ENCODE data around the gene CNTNAP2.
"Not testable (repeated sequence)": the region's sequence is repeated elsewhere in the genome, so short reads cannot be mapped to it uniquely, and the experiment has no call there.

DNA sequence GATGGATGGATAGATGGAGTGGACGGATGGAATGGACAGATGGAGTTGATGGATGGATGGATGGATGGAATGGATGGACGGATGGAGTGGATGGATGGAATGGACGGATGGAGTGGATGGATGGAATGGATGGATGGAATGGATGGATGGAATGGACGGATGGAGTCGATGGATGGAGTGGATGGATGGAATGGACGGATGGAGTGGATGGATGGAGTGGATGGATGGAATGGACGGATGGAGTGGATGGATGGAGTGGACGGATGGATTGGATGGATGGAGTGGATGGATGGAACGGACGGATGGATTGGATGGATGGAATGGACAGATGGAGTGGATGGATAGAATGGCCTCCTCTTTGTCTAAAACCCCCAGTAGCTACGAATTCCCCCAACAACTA is 2214.9 kb downstream of the CNTNAP2 start:
- not testable (repeated sequence) for TF ChIP-seq HNRNPL (IDR thresholded peaks at IDR 0.05; ENCODE audit: low read depth, low read length); ZNF324 (CRISPR knock-in tag; IDR thresholded peaks at IDR 0.05); ZC3H11A (IDR thresholded peaks at IDR 0.05; ENCODE audit: low read depth, low read length); RFX5 (IDR thresholded peaks at IDR 0.05; ENCODE audit: low read depth, low read length); CREB1 (IDR thresholded peaks at IDR 0.05); CREB1 (CRISPR knock-in tag; IDR thresholded peaks at IDR 0.05)
- TF ChIP-seq, protein P1, sequence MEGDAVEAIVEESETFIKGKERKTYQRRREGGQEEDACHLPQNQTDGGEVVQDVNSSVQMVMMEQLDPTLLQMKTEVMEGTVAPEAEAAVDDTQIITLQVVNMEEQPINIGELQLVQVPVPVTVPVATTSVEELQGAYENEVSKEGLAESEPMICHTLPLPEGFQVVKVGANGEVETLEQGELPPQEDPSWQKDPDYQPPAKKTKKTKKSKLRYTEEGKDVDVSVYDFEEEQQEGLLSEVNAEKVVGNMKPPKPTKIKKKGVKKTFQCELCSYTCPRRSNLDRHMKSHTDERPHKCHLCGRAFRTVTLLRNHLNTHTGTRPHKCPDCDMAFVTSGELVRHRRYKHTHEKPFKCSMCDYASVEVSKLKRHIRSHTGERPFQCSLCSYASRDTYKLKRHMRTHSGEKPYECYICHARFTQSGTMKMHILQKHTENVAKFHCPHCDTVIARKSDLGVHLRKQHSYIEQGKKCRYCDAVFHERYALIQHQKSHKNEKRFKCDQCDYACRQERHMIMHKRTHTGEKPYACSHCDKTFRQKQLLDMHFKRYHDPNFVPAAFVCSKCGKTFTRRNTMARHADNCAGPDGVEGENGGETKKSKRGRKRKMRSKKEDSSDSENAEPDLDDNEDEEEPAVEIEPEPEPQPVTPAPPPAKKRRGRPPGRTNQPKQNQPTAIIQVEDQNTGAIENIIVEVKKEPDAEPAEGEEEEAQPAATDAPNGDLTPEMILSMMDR (IDR thresholded peaks at IDR 0.05 in 2 of 3, conservative IDR thresholded peaks at IDR 0.05 in 1 of 3; ENCODE audit: insufficient read depth in 2 of 3, low read depth in 1 of 3, low read length in 3 of 3), result not testable (repeated sequence)
- TF ChIP-seq, protein P2, sequence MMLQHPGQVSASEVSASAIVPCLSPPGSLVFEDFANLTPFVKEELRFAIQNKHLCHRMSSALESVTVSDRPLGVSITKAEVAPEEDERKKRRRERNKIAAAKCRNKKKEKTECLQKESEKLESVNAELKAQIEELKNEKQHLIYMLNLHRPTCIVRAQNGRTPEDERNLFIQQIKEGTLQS (IDR thresholded peaks at IDR 0.05), result not testable (repeated sequence)
- TF ChIP-seq, protein P2 (CRISPR knock-in tag; conservative IDR thresholded peaks at IDR 0.05), result not testable (repeated sequence)
